HepG2 (cell line): ENCODE results near the gene LENEP. TPM values are rescaled to one million over a fixed set of nuclear protein-coding genes. Genes with fewer than 3 reads are reported as not detected.

Experiments used
- ATAC-seq: fragments of 200-7000 bp; cut with Tn5 transposase; 3 replicates; pipeline ENCODE4 v1.9.1; 2020; ENCODE audit warnings: mild to moderate bottlenecking, moderate library complexity
- BruUV-seq: library from RNA; stranded (reverse); fragments of 400-500 nt; replicated peaks from 2 replicates; lab custom pipeline; 2021; lab: Mats Ljungman, UMichigan
- CTCF ChIA-PET: fragments of 300-600 bp; formaldehyde crosslinking; extraction: SDS; loops from one replicate; lab custom pipeline; 2021; ENCODE audit warnings: low total read pairs, inconsistent platforms, low intra/inter-chr PET ratio; lab: Yijun Ruan, JAX
- POLR2A ChIA-PET: fragments of 350-600 bp; sonication (Branson Sonifier 250); formaldehyde crosslinking; loops from one replicate; lab custom pipeline; 2020; ENCODE audit warnings: antibody characterized with exemption, inconsistent platforms; lab: Yijun Ruan, JAX
- DNase-seq: peaks from one replicate; pipeline ENCODE4 v3.0.0-alpha.2; 2015; ENCODE audit warnings: low spot score
- FAIRE-seq: peaks from 3 replicates; lab custom pipeline; 2011; peaks lifted over from hg19 to GRCh38; lab: Jason Lieb, UNC
- H2AFZ ChIP-seq: one replicate; pipeline ENCODE4 v1.6.1; 2011; ENCODE audit warnings: low read length, inconsistent platforms
- H3K27ac ChIP-seq: fragments of 300-600 bp; 3 replicates; pipeline ENCODE4 v1.8.0; 2011; ENCODE audit warnings: mixed run types, mild to moderate bottlenecking, mixed read lengths, low read length, inconsistent platforms; ENCODE audit not compliant: insufficient read depth; ENCODE audit errors: extremely low read length
- H3K27me3 ChIP-seq, 2 experiments: fragments of 200-600 bp in 1 of 2; 2 replicates in 1 of 2; 3 replicates in 1 of 2; pipeline versions ENCODE4 v1.6.0 to v1.8.0; 2011; ENCODE audit warnings: low read length in 2 of 2, mild to moderate bottlenecking in 2 of 2, moderate library complexity in 2 of 2, inconsistent platforms in 1 of 2; ENCODE audit not compliant: insufficient read depth in 2 of 2, control insufficient read depth in 1 of 2
- H3K36me3 ChIP-seq, 2 experiments: fragments of 200-600 bp in 1 of 2; replicated peaks in 1 of 2; 2 replicates in 1 of 2; 3 replicates in 1 of 2; pipeline versions ENCODE4 v1.5.1 to v1.8.0; 2011; ENCODE audit warnings: low read length in 2 of 2, inconsistent platforms in 1 of 2; ENCODE audit not compliant: insufficient read depth in 2 of 2, control insufficient read depth in 1 of 2
- H3K4me1 ChIP-seq: 2 replicates; pipeline ENCODE4 v1.5.1; 2012; ENCODE audit warnings: low read length, inconsistent platforms; ENCODE audit not compliant: insufficient read depth
- H3K4me2 ChIP-seq: 2 replicates; pipeline ENCODE4 v1.6.0; 2011; ENCODE audit warnings: low read depth, low read length, inconsistent platforms
- H3K4me3 ChIP-seq, 3 experiments: fragments of 200-600 bp in 1 of 3; sonication (generic), shearing (Covaris generic) in 1 of 3; replicated peaks in 1 of 3; 2 replicates each; pipeline ENCODE4 v1.5.1; 2011 to 2016; ENCODE audit warnings: low read length in 3 of 3, inconsistent platforms in 2 of 3, low read depth in 2 of 3, mild to moderate bottlenecking in 2 of 3, control low read depth in 1 of 3, mixed read lengths in 1 of 3; ENCODE audit not compliant: insufficient read depth in 1 of 3
- H3K79me2 ChIP-seq: one replicate; pipeline ENCODE4 v1.6.1; 2011; ENCODE audit warnings: low read length, inconsistent platforms; ENCODE audit not compliant: insufficient read depth
- H3K9ac ChIP-seq: 2 replicates; pipeline ENCODE4 v1.6.0; 2011; ENCODE audit warnings: mild to moderate bottlenecking, low read depth, low read length, inconsistent platforms; ENCODE audit not compliant: insufficient read depth
- H3K9me3 ChIP-seq: 2 replicates; pipeline ENCODE4 v1.5.1; 2012; ENCODE audit warnings: mild to moderate bottlenecking, low read length
- H4K20me1 ChIP-seq: 2 replicates; pipeline ENCODE4 v1.6.0; 2011; ENCODE audit warnings: inconsistent platforms, mild to moderate bottlenecking, low read length, moderate library complexity; ENCODE audit not compliant: insufficient read depth
- FOSL2 ChIP-seq: sonication (generic); formaldehyde crosslinking; IDR thresholded peaks from 2 replicates; pipeline ENCODE4 v1.4.0; 2020; ENCODE audit warnings: missing genetic modification reagents
- PCBP2 ChIP-seq: fragments of 200-400 bp; formaldehyde crosslinking; optimal IDR thresholded peaks from 2 replicates; pipeline ENCODE3; 2018; ENCODE audit warnings: low read length, low read depth; ENCODE audit not compliant: poor library complexity, severe bottlenecking
- POLR2G ChIP-seq: fragments of 200-400 bp; formaldehyde crosslinking; IDR thresholded peaks from 2 replicates; pipeline ENCODE4 v1.6.1; 2018; ENCODE audit warnings: mild to moderate bottlenecking, low read depth, low read length, moderate library complexity
- SNAI1 ChIP-seq: sonication (generic); formaldehyde crosslinking; IDR thresholded peaks from 2 replicates; pipeline ENCODE4 v1.5.0; 2020; ENCODE audit warnings: mild to moderate bottlenecking, missing genetic modification reagents, borderline replicate concordance
- SOX6 ChIP-seq, 2 experiments: fragments of 450-650 bp in 1 of 2; sonication (generic) in 1 of 2; formaldehyde crosslinking in 1 of 2; IDR thresholded peaks; 2 replicates each; pipeline versions ENCODE4 v1.4.0 to v1.6.1; 2017 to 2020; ENCODE audit warnings: antibody characterized with exemption in 1 of 2, mild to moderate bottlenecking in 1 of 2, missing genetic modification reagents in 1 of 2
- SP1 ChIP-seq, 2 experiments: fragments of 450-650 bp in 1 of 2; sonication (generic) in 1 of 2; formaldehyde crosslinking in 1 of 2; IDR thresholded peaks; 2 replicates each; pipeline versions ENCODE4 v1.4.0 to v1.6.1; 2016 to 2020; ENCODE audit warnings: missing genetic modification reagents in 1 of 2
- WGBS: methylation state at CpG from one replicate; pipeline ENCODE4 v1.1.6; 2017; ENCODE audit warnings: low lambda C conversion rate; 5-methylcytosine and 5-hydroxymethylcytosine counted together
- in situ Hi-C: cut with HindIII; loops from 2 replicates; pipeline ENCODE4 v1.10.0; 2017; ENCODE audit warnings: low pct_unique_long_range_greater_than_20kb; ENCODE audit not compliant: extremely low pct_ligation_motif_present
- intact Hi-C: fragments of 100-400 bp; cut with micrococcal nuclease; formaldehyde crosslinking; loops from one replicate; pipeline ENCODE4 v1.10.0; 2022; ENCODE audit not compliant: unreplicated experiment
- polyA plus RNA-seq, 8 experiments: library from polyadenylated mRNA; depleted of rRNA in 3 of 8; stranded (reverse) in 7 of 8; unstranded in 1 of 8; fragments of >200 nt; fragmentation: Illumina TruSeq in 4 of 8; extraction: Trizol in 4 of 8; gene quantifications; 2 replicates each; pipeline versions ENCODE4 v1.2.1 to v1.2.3, GENCODE V29; 2011 to 2016; ENCODE audit warnings: low read depth in 4 of 8, missing spikeins in 1 of 8, mixed read lengths in 1 of 8; ENCODE audit not compliant: insufficient read depth in 1 of 8
- total RNA-seq, 5 experiments: library from RNA; depleted of rRNA; stranded (reverse); fragments of >200 nt; fragmentation: Illumina TruSeq; extraction: Trizol; gene quantifications; 2 replicates each; pipeline ENCODE4 v1.2.3, GENCODE V29; 2016; ENCODE audit warnings: low read depth in 1 of 5
- TF ChIP-seq, protein P1 (sequence below): IDR thresholded peaks from 2 replicates; pipeline ENCODE4 v1.6.1; 2018; ENCODE audit warnings: missing genetic modification reagents, mild to moderate bottlenecking, missing compliant biosample characterization
- TF ChIP-seq, protein P2 (sequence below), 2 experiments: fragments of 450-650 bp in 1 of 2; sonication (generic) in 1 of 2; formaldehyde crosslinking; IDR thresholded peaks; 2 replicates each; pipeline versions ENCODE4 v1.5.0 to v1.8.0; 2020 to 2022; ENCODE audit warnings: mild to moderate bottlenecking in 1 of 2, missing genetic modification reagents in 1 of 2

LENEP gene
- total and polyA plus RNA-seq, 2 of the 13 experiments (the other 11 are each of a cell fraction or from before 2014, with no cell fraction given), result 0.29 TPM; not detected in 1

- in situ Hi-C loops, result no loop called here
- Histone ChIP-seq H3K4me2 (no peak overlapping the region), H3K36me3 (peaks cover 4 to 13% of the 10 kb centered on the region in 2 experiments; a peak in 2 of 5 replicates)
- no TSS peak for BruUV-seq
- TF ChIP-seq POLR2G (0 out of 2 replicates have a peak, but pooled peaks have one; percentile 8), FOSL2 (CRISPR knock-in tag) (no peak)
- TF ChIP-seq, all 625 proteins: peak for 1
- H2AFZ ChIP-seq, result no peak overlapping the region
- H3K4me1 ChIP-seq, result peaks cover 53% of the 10 kb centered on the region
- H3K4me3 ChIP-seq, result no peak overlapping the region
- H3K27me3 ChIP-seq, result no peaks in the 10 kb centered on the region; a peak in 1 of 5 replicates
- no peak overlapping the region for H3K9ac ChIP-seq
- FAIRE-seq (no peak), DNase-seq (no peak), ATAC-seq (no peak)
- H4K20me1 ChIP-seq, result no peaks in the 10 kb centered on the region
- no peak overlapping the region for H3K27ac ChIP-seq
- no peaks in the 10 kb centered on the region for H3K9me3 ChIP-seq
- intact Hi-C loops, result loop anchor here (2.0 kb wide), 1 partner anchor 16 kb away; no protein-coding TSS in a partner anchor
- WGBS, result 89% methylated on average over 9 of the region's 9 CpGs
- CTCF ChIA-PET, result interaction anchor here (2.0 kb wide), 1 partner anchor 60 kb away, joined by 8 read pairs; no protein-coding TSS in a partner anchor
- POLR2A ChIA-PET, result interaction anchor here (2.3 to 4.1 kb wide), 2 partner anchors 16 to 21 kb away, joined by 18 to 91 read pairs; partner anchors contain the start of genes CKS1B, PMVK and SHC1
- H3K79me2 ChIP-seq, result peaks cover 10% of the 10 kb centered on the region
Measured at GRCh38 chr1:154957091-154957657, 36.2 kb upstream of the LENEP start.

- intact Hi-C loops, result no loop called here
- TF ChIP-seq SP1 (IDR thresholded peaks at IDR 0.05) (no peak), SP1 (CRISPR knock-in tag; IDR thresholded peaks at IDR 0.05) (no peak), PCBP2 (no peak), SNAI1 (no peak), SOX6 (IDR thresholded peaks at IDR 0.05) (no peak), SOX6 (CRISPR knock-in tag; IDR thresholded peaks at IDR 0.05) (no peak)
- TF ChIP-seq, protein P1, sequence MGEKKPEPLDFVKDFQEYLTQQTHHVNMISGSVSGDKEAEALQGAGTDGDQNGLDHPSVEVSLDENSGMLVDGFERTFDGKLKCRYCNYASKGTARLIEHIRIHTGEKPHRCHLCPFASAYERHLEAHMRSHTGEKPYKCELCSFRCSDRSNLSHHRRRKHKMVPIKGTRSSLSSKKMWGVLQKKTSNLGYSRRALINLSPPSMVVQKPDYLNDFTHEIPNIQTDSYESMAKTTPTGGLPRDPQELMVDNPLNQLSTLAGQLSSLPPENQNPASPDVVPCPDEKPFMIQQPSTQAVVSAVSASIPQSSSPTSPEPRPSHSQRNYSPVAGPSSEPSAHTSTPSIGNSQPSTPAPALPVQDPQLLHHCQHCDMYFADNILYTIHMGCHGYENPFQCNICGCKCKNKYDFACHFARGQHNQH (CRISPR knock-in tag), result no peak
- TF ChIP-seq, protein P2, sequence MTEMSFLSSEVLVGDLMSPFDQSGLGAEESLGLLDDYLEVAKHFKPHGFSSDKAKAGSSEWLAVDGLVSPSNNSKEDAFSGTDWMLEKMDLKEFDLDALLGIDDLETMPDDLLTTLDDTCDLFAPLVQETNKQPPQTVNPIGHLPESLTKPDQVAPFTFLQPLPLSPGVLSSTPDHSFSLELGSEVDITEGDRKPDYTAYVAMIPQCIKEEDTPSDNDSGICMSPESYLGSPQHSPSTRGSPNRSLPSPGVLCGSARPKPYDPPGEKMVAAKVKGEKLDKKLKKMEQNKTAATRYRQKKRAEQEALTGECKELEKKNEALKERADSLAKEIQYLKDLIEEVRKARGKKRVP (CRISPR knock-in tag; IDR thresholded peaks at IDR 0.05), result no peak
Measured at GRCh38 chr1:154958036-154958435, 35.4 kb upstream of the LENEP start.

More at GRCh38 chr1:154958036-154958435, 35.4 kb upstream of the LENEP start:
- H3K79me2 ChIP-seq, result peaks cover 17% of the 10 kb centered on the region
- H3K9ac ChIP-seq, result no peak overlapping the region
- H3K36me3 ChIP-seq, result peaks cover 4 to 15% of the 10 kb centered on the region in 2 experiments; a peak in 2 of 5 replicates
- BruUV-seq, result TSS peak; percentile 14
- WGBS, result 100% methylated on average over 2 of the region's 2 CpGs
- no peaks in the 10 kb centered on the region for H4K20me1 ChIP-seq
- H3K9me3 ChIP-seq, result no peaks in the 10 kb centered on the region
- H3K4me1 ChIP-seq, result peaks cover 51% of the 10 kb centered on the region
- no peak for FAIRE-seq
- ChIA-PET CTCF (no interaction called here), POLR2A (interaction anchor here (1.3 to 8.3 kb wide), 2 partner anchors 13 to 15 kb away, joined by 3 to 148 read pairs; partner anchors contain the start of genes CKS1B and SHC1)
- in situ Hi-C loops, result no loop called here
- no peak overlapping the region for H2AFZ ChIP-seq
- ATAC-seq, result no peak
- H3K27ac ChIP-seq, result no peak overlapping the region
- H3K4me3 ChIP-seq, result no peak overlapping the region
- no peak for DNase-seq
- no peaks in the 10 kb centered on the region; a peak in 1 of 5 replicates for H3K27me3 ChIP-seq
- no peak overlapping the region for H3K4me2 ChIP-seq
